ENCODE results near the gene CALU.

Gene CALU

DNA sequence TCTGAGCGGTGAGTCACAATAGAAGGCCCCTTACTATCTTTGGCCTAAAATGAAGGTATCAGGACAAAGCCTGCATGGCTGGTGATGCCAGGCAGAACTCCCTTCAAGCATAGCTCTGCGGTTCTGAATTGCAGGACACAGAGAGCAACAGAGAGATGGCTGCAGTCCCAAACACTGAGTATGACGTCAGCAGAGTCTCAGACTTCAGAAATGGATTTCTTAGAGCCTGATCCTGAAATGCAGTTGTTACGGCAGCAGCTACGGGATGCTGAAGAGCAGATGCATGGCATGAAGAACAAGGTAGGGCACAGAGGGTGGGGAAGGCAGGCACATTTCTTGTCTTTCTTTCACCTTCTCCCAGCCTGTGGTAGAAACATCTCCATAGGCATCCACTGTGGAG, 66.1 kb downstream of the CALU start:
- no peak for DNase-seq (ENCODE audit: low read depth)
- TF ChIP-seq, protein P1, sequence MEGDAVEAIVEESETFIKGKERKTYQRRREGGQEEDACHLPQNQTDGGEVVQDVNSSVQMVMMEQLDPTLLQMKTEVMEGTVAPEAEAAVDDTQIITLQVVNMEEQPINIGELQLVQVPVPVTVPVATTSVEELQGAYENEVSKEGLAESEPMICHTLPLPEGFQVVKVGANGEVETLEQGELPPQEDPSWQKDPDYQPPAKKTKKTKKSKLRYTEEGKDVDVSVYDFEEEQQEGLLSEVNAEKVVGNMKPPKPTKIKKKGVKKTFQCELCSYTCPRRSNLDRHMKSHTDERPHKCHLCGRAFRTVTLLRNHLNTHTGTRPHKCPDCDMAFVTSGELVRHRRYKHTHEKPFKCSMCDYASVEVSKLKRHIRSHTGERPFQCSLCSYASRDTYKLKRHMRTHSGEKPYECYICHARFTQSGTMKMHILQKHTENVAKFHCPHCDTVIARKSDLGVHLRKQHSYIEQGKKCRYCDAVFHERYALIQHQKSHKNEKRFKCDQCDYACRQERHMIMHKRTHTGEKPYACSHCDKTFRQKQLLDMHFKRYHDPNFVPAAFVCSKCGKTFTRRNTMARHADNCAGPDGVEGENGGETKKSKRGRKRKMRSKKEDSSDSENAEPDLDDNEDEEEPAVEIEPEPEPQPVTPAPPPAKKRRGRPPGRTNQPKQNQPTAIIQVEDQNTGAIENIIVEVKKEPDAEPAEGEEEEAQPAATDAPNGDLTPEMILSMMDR (IDR thresholded peaks at IDR 0.05; ENCODE audit: control insufficient read depth, insufficient read depth, low read depth, low read length, missing control alignments): no peak
- H3K4me3 ChIP-seq (ENCODE audit: control insufficient read depth, low read depth, low read length): no peak overlapping the region

DNA sequence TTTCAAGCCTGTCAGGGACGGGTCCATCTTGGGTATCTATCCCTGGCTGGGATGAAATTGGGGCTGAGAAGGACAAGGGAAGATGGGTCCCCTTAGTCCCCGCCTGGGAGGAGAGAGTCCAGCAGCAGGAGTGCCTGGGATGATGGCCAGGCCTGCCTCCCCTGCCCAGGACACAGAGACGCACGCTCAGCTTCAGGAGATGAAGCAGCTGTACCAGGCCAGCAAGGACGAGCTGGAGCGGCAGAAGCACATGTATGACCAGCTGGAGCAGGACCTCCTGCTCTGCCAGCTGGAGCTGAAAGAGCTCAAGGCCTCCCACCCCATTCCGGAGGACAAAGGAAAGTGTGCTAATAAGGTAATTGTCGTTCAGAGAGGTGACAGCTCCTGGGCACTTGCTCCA, 68.0 kb downstream of the CALU start:
- no peak overlapping the region for H3K4me3 ChIP-seq (ENCODE audit: control insufficient read depth, low read depth, low read length)
- TF ChIP-seq, protein P1 (IDR thresholded peaks at IDR 0.05; ENCODE audit: control insufficient read depth, insufficient read depth, low read depth, low read length, missing control alignments): no peak
- DNase-seq (ENCODE audit: low read depth): no peak

DNA sequence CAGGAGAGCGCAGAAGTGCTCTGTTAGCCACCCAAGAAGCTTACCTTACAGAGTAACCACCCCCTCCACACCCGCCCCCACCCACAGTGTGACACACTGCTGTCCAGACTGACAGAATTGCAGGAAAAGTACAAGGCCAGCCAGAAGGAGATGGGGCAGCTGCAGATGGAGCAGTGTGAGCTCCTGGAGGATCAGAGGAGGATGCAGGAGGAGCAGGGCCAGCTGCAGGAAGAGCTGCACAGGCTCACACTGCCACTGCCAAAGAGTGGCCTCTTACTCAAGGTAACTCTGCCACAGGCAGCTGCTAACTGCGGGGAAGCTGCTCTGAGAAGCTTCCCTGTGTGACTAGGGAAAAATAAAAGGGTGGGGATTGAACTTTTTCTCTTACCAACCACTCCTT, 70.2 kb downstream of the CALU start:
- no peak for DNase-seq (ENCODE audit: low read depth)
- TF ChIP-seq, protein P1 (IDR thresholded peaks at IDR 0.05; ENCODE audit: control insufficient read depth, insufficient read depth, low read depth, low read length, missing control alignments): no peak
- H3K4me3 ChIP-seq (ENCODE audit: control insufficient read depth, low read depth, low read length): no peak overlapping the region

DNA sequence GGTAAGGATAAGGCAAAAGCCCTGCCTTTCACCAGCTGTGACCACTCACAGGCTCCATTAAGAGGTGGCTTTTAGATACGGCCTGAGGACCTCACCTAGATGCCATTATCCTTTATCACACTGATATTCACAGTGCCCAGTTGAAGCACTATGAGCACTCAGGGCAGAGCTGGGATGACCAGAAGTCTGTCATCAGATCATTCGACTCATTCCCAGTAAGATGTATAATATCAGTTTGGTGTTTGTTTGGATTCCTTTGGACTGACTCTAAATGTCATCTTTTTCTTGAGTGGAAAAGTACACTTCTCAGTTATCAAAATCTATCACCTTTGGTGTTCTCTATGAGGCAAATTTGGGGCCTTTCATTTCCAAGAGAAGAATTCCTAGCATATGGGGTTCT, 71.3 kb downstream of the CALU start:
- TF ChIP-seq, protein P1 (IDR thresholded peaks at IDR 0.05; ENCODE audit: control insufficient read depth, insufficient read depth, low read depth, low read length, missing control alignments): no peak
- no peak overlapping the region for H3K4me3 ChIP-seq (ENCODE audit: control insufficient read depth, low read depth, low read length)
- DNase-seq (ENCODE audit: low read depth): no peak

DNA sequence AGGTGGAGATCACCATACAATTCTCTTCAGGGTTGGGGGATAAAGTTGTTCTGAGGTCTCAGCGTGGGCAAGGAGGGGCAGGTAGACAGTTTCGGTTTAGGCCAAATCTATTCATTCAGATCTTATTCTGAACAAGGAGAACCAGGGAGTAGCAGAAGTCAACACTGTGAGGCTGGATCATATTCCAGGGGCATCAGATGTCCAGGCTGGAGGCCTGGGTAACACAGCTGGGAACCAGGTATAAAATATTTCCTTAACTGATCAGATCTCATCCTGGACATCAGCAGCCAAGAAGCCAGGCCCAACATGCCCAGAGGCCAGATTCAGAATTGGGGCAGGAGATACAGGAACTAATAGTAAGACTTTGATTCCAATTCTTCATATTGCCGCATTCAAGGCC, 71.8 kb downstream of the CALU start:
- TF ChIP-seq, protein P1 (IDR thresholded peaks at IDR 0.05; ENCODE audit: control insufficient read depth, insufficient read depth, low read depth, low read length, missing control alignments): no peak
- no peak overlapping the region for H3K4me3 ChIP-seq (ENCODE audit: control insufficient read depth, low read depth, low read length)
- DNase-seq (ENCODE audit: low read depth): no peak

DNA sequence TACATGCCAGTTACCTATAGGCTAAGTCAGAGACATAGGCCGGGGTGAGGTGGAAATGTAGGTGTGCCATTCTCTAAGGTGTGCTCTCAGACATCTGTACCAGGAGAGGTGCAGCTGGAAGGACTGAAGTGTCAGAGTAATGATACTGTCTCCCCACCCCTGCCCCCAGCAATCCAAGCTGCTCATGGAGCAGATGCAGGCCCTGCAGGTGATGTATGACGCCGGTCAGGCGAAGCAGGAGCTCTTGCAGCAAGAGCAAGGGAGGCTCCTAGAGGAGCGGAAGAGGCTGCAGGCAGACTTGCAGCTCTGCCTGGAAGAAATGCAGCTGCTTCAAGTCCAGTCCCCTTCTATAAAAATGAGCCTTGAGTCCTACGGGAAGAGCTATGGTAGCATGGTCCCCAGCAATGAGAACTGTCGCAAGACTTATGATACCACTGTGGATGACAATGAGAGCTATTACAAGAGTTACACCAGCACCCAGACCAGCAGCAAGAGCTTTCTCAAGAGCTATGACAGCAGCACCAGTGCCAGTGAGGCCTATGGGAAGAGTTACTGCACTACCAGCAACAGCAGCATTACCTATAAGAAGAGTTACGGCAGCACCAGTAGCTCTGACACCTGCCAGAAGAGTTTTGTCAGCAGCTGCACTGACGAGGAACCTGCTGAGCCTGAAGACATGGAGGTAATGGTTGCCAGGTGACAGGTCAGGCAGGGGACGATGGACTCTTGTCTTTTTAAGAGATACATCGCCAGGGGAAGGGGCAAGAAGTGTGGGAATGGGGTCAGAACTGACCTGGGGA, 72.7 kb downstream of the CALU start:
- DNase-seq (ENCODE audit: low read depth): no peak
- H3K4me3 ChIP-seq (ENCODE audit: control insufficient read depth, low read depth, low read length): no peak overlapping the region
- TF ChIP-seq, protein P1 (IDR thresholded peaks at IDR 0.05; ENCODE audit: control insufficient read depth, insufficient read depth, low read depth, low read length, missing control alignments): no peak

Measured in AG09309 (cell line).